Progenitor cell of endocrine pancreas (in vitro differentiated cells): ENCODE results near the gene NFATC2. TPM values are rescaled to one million over a fixed set of nuclear protein-coding genes. Genes with fewer than 3 reads are reported as not detected.
"Not testable (repeated sequence)": the region's sequence is repeated elsewhere in the genome, so short reads cannot be mapped to it uniquely, and the experiment has no call there.

Experiments used
- DNase-seq: peaks from one replicate; pipeline ENCODE4 v3.0.0; 2021; ENCODE audit warnings: low spot score; ENCODE audit not compliant: unreplicated experiment
- H3K27ac Mint-ChIP-seq: 2 replicates; pipeline ENCODE4 v1.8.0; 2021; ENCODE audit warnings: mild to moderate bottlenecking, moderate library complexity, mixed read lengths
- H3K27me3 Mint-ChIP-seq: 2 replicates; pipeline ENCODE4 v1.8.0; 2021; ENCODE audit warnings: mixed read lengths
- H3K36me3 Mint-ChIP-seq: 2 replicates; pipeline ENCODE4 v1.8.0; 2022; ENCODE audit warnings: mixed read lengths; ENCODE audit not compliant: insufficient read depth
- H3K4me1 Mint-ChIP-seq: 2 replicates; pipeline ENCODE4 v1.8.0; 2021; ENCODE audit warnings: low read depth, mixed read lengths
- H3K4me3 Mint-ChIP-seq: 2 replicates; pipeline ENCODE4 v1.8.0; 2021; ENCODE audit warnings: low read depth, mild to moderate bottlenecking, moderate library complexity, mixed read lengths
- H3K9me3 Mint-ChIP-seq: 2 replicates; pipeline ENCODE4 v1.8.0; 2021; ENCODE audit warnings: low read depth, mixed read lengths
- total RNA-seq: library from RNA; stranded (reverse); gene quantifications from 2 replicates; pipeline ENCODE4 v1.2.1, GENCODE V29; 2021
- TF ChIP-seq, protein P1 (sequence below): fragments of 200-600 bp; sonication (generic); IDR thresholded peaks from one replicate; pipeline ENCODE4 v1.5.0; 2021; ENCODE audit warnings: antibody characterized with exemption, mild to moderate bottlenecking; ENCODE audit not compliant: unreplicated experiment

Gene NFATC2
- total RNA-seq, 1 donor from 2014 or later, result 11.2 TPM

DNA sequence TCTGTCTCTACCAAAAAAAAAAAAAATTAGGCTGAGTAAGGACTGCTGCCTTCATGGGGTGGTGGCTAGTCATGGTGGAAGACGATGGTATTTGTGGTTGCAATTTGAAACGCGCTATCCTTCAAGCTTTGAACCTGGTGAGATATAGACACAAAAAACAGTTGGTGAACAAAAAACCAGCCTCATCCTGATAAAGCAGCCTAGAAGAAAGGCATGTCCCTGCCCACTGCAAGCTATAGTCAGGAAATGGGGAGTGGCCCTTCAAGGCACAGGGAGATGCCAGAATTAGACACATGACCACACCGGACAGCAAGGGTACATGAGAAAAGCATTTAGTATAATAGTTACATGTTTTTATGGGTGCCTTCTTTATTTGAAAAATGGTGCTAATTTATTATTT lies 193.6 kb downstream of the NFATC2 start:
- no peak for DNase-seq
- Mint-ChIP-seq H3K4me1 (no peaks in the 10 kb centered on the region), H3K27me3 (peaks cover 22% of the 10 kb centered on the region), H3K9me3 (peaks cover 2% of the 10 kb centered on the region), H3K4me3 (no peak overlapping the region), H3K36me3 (no peaks in the 10 kb centered on the region), H3K27ac (no peak overlapping the region)
- TF ChIP-seq, protein P1, sequence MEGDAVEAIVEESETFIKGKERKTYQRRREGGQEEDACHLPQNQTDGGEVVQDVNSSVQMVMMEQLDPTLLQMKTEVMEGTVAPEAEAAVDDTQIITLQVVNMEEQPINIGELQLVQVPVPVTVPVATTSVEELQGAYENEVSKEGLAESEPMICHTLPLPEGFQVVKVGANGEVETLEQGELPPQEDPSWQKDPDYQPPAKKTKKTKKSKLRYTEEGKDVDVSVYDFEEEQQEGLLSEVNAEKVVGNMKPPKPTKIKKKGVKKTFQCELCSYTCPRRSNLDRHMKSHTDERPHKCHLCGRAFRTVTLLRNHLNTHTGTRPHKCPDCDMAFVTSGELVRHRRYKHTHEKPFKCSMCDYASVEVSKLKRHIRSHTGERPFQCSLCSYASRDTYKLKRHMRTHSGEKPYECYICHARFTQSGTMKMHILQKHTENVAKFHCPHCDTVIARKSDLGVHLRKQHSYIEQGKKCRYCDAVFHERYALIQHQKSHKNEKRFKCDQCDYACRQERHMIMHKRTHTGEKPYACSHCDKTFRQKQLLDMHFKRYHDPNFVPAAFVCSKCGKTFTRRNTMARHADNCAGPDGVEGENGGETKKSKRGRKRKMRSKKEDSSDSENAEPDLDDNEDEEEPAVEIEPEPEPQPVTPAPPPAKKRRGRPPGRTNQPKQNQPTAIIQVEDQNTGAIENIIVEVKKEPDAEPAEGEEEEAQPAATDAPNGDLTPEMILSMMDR, result no peak

- TF ChIP-seq, protein P1, result no peak
- no peak for DNase-seq
- Mint-ChIP-seq H3K36me3 (no peaks in the 10 kb centered on the region), H3K27ac (no peak overlapping the region), H3K4me1 (no peaks in the 10 kb centered on the region), H3K9me3 (peaks cover 11% of the 10 kb centered on the region), H3K27me3 (peaks cover 25% of the 10 kb centered on the region), H3K4me3 (no peak overlapping the region)
Measured at GRCh38 chr20:51347831-51348230, 194.7 kb downstream of the NFATC2 start.

GRCh38 chr20:51346686-51347485 lies 195.6 kb downstream of the NFATC2 start:
- H3K9me3 Mint-ChIP-seq, result peaks cover 11% of the 10 kb centered on the region
- peaks cover 25% of the 10 kb centered on the region for H3K27me3 Mint-ChIP-seq
- H3K36me3 Mint-ChIP-seq, result no peaks in the 10 kb centered on the region
- no peak overlapping the region for H3K4me3 Mint-ChIP-seq
- TF ChIP-seq, protein P1, result no peak
- no peaks in the 10 kb centered on the region for H3K4me1 Mint-ChIP-seq
- no peak overlapping the region for H3K27ac Mint-ChIP-seq
- no peak for DNase-seq

- H3K4me1 Mint-ChIP-seq, result no peaks in the 10 kb centered on the region
- no peaks in the 10 kb centered on the region for H3K36me3 Mint-ChIP-seq
- no peak for DNase-seq
- H3K27me3 Mint-ChIP-seq, result peaks cover 29% of the 10 kb centered on the region
- TF ChIP-seq, protein P1, result no peak
- H3K4me3 Mint-ChIP-seq, result no peak overlapping the region
- no peak overlapping the region for H3K27ac Mint-ChIP-seq
- H3K9me3 Mint-ChIP-seq, result peaks cover 11% of the 10 kb centered on the region
Measured at GRCh38 chr20:51345601-51346101, 196.9 kb downstream of the NFATC2 start.

DNA sequence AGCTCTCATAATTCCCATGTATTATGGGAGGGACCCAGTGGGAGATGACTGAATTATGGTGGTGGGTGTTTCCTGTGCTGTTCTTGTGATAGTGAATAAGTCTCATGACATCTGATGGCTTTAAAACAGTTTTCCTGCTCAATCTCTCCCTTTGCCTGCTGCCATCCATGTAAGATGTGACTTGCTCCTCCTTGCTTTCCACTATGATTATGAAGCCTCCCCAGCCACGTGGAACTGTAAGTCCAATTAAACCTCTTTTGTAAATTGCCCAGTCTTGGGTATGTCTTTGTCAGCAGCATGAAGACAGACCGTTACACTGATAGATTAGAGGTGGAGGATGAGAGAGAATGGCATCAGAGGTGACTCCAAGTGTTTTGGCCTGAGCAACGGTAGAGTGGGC lies 198.7 kb downstream of the NFATC2 start:
- not testable (repeated sequence) for H3K4me1 Mint-ChIP-seq, H3K4me3 Mint-ChIP-seq, H3K36me3 Mint-ChIP-seq, H3K27ac Mint-ChIP-seq, DNase-seq
- peaks cover 27% of the 10 kb centered on the region for H3K27me3 Mint-ChIP-seq
- H3K9me3 Mint-ChIP-seq, result peaks cover 11% of the 10 kb centered on the region
